GM12801 (cell line): ENCODE measurements around the gene VPS13D.

Source experiments
- TF ChIP-seq, protein P1 (sequence below): IDR thresholded peaks from one replicate; pipeline ENCODE4 v1.5.1; 2011; ENCODE audit warnings: control low read depth; ENCODE audit not compliant: insufficient read length; ENCODE audit errors: extremely low read depth

Gene VPS13D

DNA sequence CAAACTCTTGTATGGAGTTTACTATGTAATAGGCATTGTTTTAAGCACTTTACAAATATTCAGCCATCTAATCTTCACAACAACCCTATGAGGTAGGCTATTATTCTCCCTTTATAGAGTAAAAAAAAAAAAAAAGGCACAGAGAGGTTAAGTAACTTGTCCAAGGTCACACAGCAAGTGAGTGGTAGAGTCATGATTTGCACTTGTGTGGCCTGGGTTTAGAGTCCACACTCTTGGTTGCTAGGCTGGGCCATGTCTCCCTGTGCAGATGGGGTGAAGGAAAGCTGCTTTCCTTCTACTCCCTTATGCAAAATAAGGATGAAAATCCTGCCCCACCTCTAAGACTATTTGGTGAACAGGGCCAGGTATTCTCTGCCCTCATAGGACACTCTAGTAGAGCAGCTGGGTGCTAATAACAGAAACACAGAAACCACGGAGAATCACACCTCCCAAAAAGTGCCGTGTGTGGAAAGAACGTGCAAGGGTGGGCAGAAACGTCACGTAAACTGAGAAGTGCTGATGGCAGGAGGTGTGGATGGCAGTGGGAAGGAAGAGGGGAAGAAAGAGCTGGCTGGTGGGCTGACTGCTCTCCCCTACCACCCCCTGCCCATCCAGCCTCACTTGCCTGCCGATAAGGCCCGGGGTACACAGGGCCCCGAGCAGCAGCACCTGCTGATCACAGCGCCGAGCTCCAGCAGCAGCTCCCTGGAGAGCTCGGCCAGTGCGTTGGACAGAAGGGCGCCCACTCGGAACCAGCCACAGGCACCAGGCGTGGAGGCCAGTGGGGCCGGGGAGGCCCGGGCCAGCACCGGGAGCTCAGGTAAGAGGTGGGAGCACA, 28.3 kb upstream of the VPS13D start:
- TF ChIP-seq, protein P1, sequence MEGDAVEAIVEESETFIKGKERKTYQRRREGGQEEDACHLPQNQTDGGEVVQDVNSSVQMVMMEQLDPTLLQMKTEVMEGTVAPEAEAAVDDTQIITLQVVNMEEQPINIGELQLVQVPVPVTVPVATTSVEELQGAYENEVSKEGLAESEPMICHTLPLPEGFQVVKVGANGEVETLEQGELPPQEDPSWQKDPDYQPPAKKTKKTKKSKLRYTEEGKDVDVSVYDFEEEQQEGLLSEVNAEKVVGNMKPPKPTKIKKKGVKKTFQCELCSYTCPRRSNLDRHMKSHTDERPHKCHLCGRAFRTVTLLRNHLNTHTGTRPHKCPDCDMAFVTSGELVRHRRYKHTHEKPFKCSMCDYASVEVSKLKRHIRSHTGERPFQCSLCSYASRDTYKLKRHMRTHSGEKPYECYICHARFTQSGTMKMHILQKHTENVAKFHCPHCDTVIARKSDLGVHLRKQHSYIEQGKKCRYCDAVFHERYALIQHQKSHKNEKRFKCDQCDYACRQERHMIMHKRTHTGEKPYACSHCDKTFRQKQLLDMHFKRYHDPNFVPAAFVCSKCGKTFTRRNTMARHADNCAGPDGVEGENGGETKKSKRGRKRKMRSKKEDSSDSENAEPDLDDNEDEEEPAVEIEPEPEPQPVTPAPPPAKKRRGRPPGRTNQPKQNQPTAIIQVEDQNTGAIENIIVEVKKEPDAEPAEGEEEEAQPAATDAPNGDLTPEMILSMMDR = no peak

- TF ChIP-seq, protein P1 = no peak
Measured at GRCh38 chr1:12202190-12202497, 27.7 kb upstream of the VPS13D start.

DNA sequence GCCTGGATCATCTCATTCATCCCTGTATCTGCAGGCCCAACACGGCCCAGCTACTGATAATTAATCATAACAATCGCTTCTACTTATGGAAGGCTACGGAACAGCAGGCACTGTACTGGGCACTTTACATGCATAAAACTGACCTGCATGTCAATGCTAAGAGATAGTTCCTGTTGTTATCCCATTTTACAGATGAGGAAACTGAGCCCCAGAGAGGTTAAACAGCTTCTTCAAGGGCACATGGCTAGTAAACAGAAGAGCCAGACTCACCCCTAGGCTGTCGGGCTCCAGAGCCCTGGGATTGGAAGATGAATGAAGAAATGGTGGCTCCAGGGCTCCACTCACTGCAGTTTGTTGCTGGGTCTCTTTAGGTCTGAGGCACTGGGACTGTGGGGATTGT, 27.3 kb upstream of the VPS13D start:
- TF ChIP-seq, protein P1 = no peak

DNA sequence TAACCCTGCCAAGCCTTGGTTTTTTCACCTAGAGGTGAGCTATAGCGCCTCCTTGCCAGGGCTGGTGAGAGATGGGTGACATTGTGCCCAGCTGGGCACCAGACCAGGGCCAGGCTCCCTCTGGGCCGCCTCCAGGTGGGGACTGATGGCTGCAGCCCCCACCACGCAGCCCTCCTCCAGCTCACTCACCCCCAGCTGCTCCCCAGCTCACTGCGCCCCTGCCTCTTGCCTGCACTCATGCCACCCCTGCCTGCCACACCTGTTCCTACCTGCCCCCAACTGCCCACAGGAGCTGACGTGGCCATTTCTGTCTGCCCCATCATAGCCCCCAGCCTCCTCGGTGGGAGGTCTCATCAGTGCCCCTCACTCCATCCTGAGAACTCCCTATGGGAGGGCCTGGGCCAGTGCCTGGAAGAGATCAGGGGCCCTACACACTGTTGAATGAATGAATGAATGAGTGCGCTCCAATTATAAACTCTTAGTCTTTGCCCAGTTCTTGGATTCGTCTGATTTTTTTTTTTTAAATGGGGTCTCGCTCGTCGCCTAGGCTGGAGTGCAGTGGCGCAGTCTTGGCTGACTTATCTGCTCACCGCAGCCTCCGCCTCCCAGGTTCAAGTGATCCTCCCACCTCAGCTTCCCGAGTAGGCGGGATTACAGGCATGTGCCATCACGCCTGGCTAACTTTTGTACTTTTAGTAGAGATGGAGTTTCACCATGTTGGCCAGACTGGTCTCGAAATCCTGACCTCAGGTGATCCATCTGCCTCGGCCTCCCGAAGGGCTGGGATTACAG, 26.4 kb upstream of the VPS13D start:
- TF ChIP-seq, protein P1 = no peak

DNA sequence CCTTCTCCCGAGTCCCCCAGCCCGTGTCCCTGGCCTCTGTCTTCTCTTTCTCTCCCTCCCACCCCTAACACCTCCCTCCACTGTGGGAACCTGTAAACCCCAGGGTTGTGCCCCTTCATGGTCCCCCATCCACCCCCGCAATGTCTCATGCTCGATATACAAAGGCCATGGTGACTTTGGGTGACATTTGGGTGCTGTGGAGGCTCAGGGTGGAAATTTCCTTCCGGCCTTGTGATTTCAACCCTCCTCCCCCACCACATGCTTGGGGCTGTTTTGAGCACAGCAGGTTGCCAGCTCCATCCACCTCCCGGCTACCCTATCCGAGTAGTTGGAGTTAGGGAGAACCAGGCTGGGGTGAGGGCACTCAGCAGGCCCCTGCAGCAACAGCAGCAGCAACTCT, 25.7 kb upstream of the VPS13D start:
- TF ChIP-seq, protein P1 = no peak

DNA sequence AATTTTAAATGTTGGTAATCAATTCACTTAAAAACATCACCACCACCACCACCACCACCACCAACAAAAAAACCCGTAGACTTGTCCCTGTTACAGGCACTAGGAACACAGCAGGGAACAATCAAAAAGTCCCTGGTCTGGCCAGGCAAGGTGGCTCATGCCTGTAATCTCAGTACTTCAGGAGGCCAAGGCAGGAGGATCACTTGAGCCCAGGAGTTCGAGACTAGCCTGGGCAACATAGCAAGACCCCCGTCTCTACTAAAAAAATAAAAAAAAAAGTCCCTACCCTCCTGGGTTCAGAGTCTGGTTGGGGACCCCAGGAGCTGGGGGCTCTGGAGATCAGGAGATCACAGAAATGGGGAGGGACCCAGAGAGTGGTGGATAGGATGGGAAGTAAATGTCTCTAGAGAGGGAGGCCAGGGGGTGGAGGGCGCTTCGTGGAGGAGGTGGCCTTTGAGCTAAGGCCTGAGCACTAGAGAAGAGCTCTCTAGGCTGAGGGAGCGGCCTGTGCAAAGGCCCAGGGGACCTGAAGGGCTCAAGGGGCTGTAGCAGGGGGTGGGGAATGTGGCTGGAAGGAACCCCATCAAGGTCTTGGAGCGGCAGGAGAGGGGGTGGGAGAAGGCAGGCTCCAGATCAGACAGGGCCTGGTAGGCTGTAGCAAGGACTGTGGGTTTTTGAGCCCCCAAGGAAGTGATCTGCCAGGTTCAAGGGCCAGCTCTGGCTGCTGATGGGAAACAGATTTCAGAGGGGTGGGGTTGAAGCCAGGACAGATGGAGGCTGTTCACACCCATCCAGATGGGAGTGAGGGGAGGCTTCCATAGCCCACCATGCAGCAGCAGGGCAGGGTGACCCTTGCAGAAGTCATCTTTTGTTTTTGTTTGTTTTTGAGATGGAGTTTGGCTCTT, 24.8 kb upstream of the VPS13D start:
- TF ChIP-seq, protein P1 = no peak

GRCh38 chr1:12206238-12206637, 23.6 kb upstream of the VPS13D start:
- TF ChIP-seq, protein P1 = no peak
